BLaER1 (cell line): Measurements from ENCODE around the gene ZNF286A.
"Not testable (repeated sequence)": the region's sequence is repeated elsewhere in the genome, so short reads cannot be mapped to it uniquely, and the experiment has no call there.

ENCODE experiments used
- H3K27ac ChIP-seq: shearing (Covaris generic); formaldehyde crosslinking; 2 replicates; pipeline ENCODE4 v1.8.1; 2022
- H3K27me3 ChIP-seq: shearing (Covaris generic); formaldehyde crosslinking; 2 replicates; pipeline ENCODE4 v1.8.1; 2022
- H3K36me3 ChIP-seq: shearing (Covaris generic); formaldehyde crosslinking; 2 replicates; pipeline ENCODE4 v1.8.1; 2022
- H3K4me1 ChIP-seq: shearing (Covaris generic); formaldehyde crosslinking; 2 replicates; pipeline ENCODE4 v1.8.1; 2022
- H3K4me2 ChIP-seq: shearing (Covaris generic); formaldehyde crosslinking; 2 replicates; pipeline ENCODE4 v1.8.1; 2022
- H3K4me3 ChIP-seq: shearing (Covaris generic); formaldehyde crosslinking; 2 replicates; pipeline ENCODE4 v1.8.1; 2022
- H3K9ac ChIP-seq: shearing (Covaris generic); formaldehyde crosslinking; 2 replicates; pipeline ENCODE4 v1.8.1; 2022
- H3K9me3 ChIP-seq: shearing (Covaris generic); formaldehyde crosslinking; 2 replicates; pipeline ENCODE4 v1.8.1; 2022
- H4K20me1 ChIP-seq: shearing (Covaris generic); formaldehyde crosslinking; 2 replicates; pipeline ENCODE4 v1.8.1; 2022
- Cebpa-rat ChIP-seq: shearing (Covaris generic); IDR thresholded peaks from 2 replicates; pipeline ENCODE4 v1.8.1; 2022

ZNF286A gene

GRCh38 chr17:15659236-15659635, 40.3 kb upstream of the ZNF286A start:
- H3K4me1 ChIP-seq: no peaks in the 10 kb centered on the region
- H3K4me2 ChIP-seq: no peak overlapping the region

GRCh38 chr17:15659663-15660062, 39.9 kb upstream of the ZNF286A start:
- no peaks in the 10 kb centered on the region for H3K27me3 ChIP-seq
- H3K4me1 ChIP-seq: no peaks in the 10 kb centered on the region
- no peak for TF ChIP-seq Cebpa-rat
- no peak overlapping the region for H3K4me3 ChIP-seq
- H3K4me2 ChIP-seq: no peak overlapping the region
- peaks cover 25% of the 10 kb centered on the region for H3K36me3 ChIP-seq
- no peak overlapping the region for H3K9ac ChIP-seq
- no peak overlapping the region for H3K27ac ChIP-seq
- H3K9me3 ChIP-seq: no peaks in the 10 kb centered on the region
- no peaks in the 10 kb centered on the region for H4K20me1 ChIP-seq

More at GRCh38 chr17:15659236-15659635, 40.3 kb upstream of the ZNF286A start:
- H3K36me3 ChIP-seq: peaks cover 21% of the 10 kb centered on the region
- H3K9me3 ChIP-seq: no peaks in the 10 kb centered on the region
- no peak overlapping the region for H3K9ac ChIP-seq
- no peak overlapping the region for H3K27ac ChIP-seq
- H4K20me1 ChIP-seq: no peaks in the 10 kb centered on the region
- no peak for TF ChIP-seq Cebpa-rat
- H3K4me3 ChIP-seq: no peak overlapping the region
- no peaks in the 10 kb centered on the region for H3K27me3 ChIP-seq

- no peak for TF ChIP-seq Cebpa-rat
- no peak overlapping the region for H3K27ac ChIP-seq
- no peak overlapping the region for H3K4me3 ChIP-seq
- H3K9me3 ChIP-seq: no peaks in the 10 kb centered on the region
- no peaks in the 10 kb centered on the region for H3K4me1 ChIP-seq
- H3K4me2 ChIP-seq: no peak overlapping the region
- H3K36me3 ChIP-seq: peaks cover 29% of the 10 kb centered on the region
- H3K9ac ChIP-seq: no peak overlapping the region
- H4K20me1 ChIP-seq: no peaks in the 10 kb centered on the region
- H3K27me3 ChIP-seq: no peaks in the 10 kb centered on the region
Observed at GRCh38 chr17:15660077-15660476, 39.5 kb upstream of the ZNF286A start.

- Histone ChIP-seq H3K27ac (no peak overlapping the region), H3K4me2 (no peak overlapping the region), H3K9me3 (no peaks in the 10 kb centered on the region), H3K36me3 (peaks cover 25% of the 10 kb centered on the region), H3K4me1 (no peaks in the 10 kb centered on the region), H3K4me3 (no peak overlapping the region), H4K20me1 (no peaks in the 10 kb centered on the region), H3K9ac (no peak overlapping the region), H3K27me3 (no peaks in the 10 kb centered on the region)
- TF ChIP-seq Cebpa-rat: no peak
Observed at GRCh38 chr17:15662681-15663080, 36.9 kb upstream of the ZNF286A start.

GRCh38 chr17:15663176-15663575, 36.4 kb upstream of the ZNF286A start:
- no peaks in the 10 kb centered on the region for H3K4me1 ChIP-seq
- TF ChIP-seq Cebpa-rat: no peak
- no peak overlapping the region for H3K4me3 ChIP-seq
- H3K4me2 ChIP-seq: no peak overlapping the region
- no peaks in the 10 kb centered on the region for H3K9me3 ChIP-seq
- H3K27me3 ChIP-seq: no peaks in the 10 kb centered on the region
- no peak overlapping the region for H3K27ac ChIP-seq
- H4K20me1 ChIP-seq: no peaks in the 10 kb centered on the region
- H3K36me3 ChIP-seq: peaks cover 23% of the 10 kb centered on the region
- H3K9ac ChIP-seq: no peak overlapping the region

- Histone ChIP-seq H3K4me1 (no peaks in the 10 kb centered on the region), H3K9ac (no peak overlapping the region), H4K20me1 (no peaks in the 10 kb centered on the region), H3K27me3 (no peaks in the 10 kb centered on the region), H3K9me3 (no peaks in the 10 kb centered on the region), H3K4me2 (no peak overlapping the region), H3K4me3 (no peak overlapping the region), H3K36me3 (peaks cover 23% of the 10 kb centered on the region), H3K27ac (no peak overlapping the region)
- TF ChIP-seq Cebpa-rat: no peak
Observed at GRCh38 chr17:15663691-15664090, 35.9 kb upstream of the ZNF286A start.

- H3K36me3 ChIP-seq, H3K27ac ChIP-seq, H3K27me3 ChIP-seq, H3K9me3 ChIP-seq, H3K9ac ChIP-seq, H4K20me1 ChIP-seq, H3K4me2 ChIP-seq, H3K4me1 ChIP-seq, H3K4me3 ChIP-seq: not testable (repeated sequence)
Observed at GRCh38 chr17:15669526-15669925, 30.0 kb upstream of the ZNF286A start.

DNA sequence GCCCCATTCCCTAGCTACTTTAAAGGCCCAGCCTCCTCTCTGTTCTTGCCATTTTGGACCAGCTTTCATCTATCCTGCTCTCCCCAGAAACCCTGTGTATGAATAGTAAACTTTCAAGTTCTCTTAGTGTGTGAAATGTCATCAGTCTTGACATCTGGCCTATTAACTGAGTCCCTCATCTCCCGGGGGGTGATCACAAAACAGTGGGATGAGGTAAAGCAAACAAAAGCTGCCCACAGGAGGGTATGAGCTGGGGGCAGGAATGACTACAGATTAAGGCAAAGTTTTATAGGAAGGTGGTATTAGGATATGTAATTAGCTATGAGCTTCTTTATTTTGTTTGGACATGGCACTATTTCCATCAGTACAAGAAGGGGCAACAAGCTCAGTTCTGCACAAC, 24.9 kb upstream of the ZNF286A start:
- not testable (repeated sequence) for H3K4me2 ChIP-seq, H3K36me3 ChIP-seq, H3K9ac ChIP-seq, H3K9me3 ChIP-seq, H4K20me1 ChIP-seq, H3K4me1 ChIP-seq, H3K27ac ChIP-seq, H3K27me3 ChIP-seq, H3K4me3 ChIP-seq

DNA sequence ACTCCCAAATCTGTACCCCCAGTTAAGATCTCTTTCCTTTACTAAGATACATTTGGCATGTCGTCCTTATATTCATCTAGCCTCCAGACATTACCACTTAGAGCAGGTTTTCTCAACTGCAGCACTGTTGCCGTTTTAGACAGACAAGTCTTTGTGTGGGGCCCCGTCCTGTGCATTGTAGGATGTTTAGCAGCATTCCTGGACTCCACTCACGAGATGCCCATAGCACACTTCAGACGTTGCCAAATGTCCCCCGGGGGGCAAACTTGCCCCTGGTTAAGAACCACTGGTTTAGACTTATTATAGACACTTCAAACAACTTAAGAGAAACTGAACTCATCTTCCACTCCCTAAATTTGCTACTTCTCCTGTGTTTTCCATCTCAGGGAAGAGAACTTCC, 23.6 kb upstream of the ZNF286A start:
- not testable (repeated sequence) for H3K9ac ChIP-seq, H3K27me3 ChIP-seq, H3K27ac ChIP-seq, H3K4me1 ChIP-seq, H3K36me3 ChIP-seq, H4K20me1 ChIP-seq, H3K4me2 ChIP-seq, H3K9me3 ChIP-seq, H3K4me3 ChIP-seq

- H3K4me2 ChIP-seq: peak overlapping the region; percentile 70
- not testable (repeated sequence) for H3K9ac ChIP-seq, H3K27ac ChIP-seq, H3K36me3 ChIP-seq, H3K4me1 ChIP-seq, H3K27me3 ChIP-seq, H3K4me3 ChIP-seq, H4K20me1 ChIP-seq, H3K9me3 ChIP-seq
Observed at GRCh38 chr17:15683135-15683534, 16.4 kb upstream of the ZNF286A start.

DNA sequence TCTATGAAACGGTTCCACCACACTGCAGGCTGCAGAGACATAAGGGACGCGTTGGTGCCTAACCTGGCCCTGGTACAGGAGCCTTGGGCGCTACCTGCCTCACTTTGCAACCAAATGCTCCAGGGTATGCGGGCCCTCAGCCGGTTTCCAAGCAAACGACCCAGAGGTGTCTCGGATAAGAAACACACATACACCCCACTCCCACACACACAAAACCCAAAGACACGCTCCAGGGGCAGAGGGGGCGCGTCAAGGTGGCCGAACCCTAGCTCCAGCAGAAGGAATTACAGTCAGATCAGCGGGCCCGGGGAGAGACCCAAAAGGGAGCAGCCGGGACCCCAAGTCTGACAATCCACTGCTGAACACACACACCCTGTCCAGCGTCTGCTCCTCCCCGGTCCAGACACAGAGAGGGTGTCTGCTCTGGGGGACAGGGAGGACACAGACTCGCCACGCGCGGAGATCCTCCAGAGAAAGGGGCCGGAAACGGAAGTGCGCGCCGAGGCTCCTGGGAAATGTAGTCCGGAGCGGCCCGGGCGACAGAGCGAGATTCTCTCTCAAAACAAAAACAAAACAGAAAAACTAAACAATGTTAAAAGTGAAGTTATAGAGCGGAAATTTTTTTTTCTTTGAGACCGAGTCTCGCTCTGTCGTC, 15.6 kb upstream of the ZNF286A start, which contains the start of gene TRIM16:
Gene TRIM16 (minus strand): TSS at position 488 of the 655 bp plus-strand sequence. CDS start 32,702 bp downstream, outside the sequence.
- H3K36me3 ChIP-seq, H3K27me3 ChIP-seq, H4K20me1 ChIP-seq, H3K9me3 ChIP-seq, H3K4me1 ChIP-seq: not testable (repeated sequence)
- peak within 1 kb of the TSS; percentile 70 for H3K4me2 ChIP-seq
- H3K9ac ChIP-seq: peak within 1 kb of the TSS; percentile 79
- peak within 1 kb of the TSS; percentile 70 for H3K4me3 ChIP-seq
- peak within 1 kb of the TSS; percentile 67 for H3K27ac ChIP-seq

DNA sequence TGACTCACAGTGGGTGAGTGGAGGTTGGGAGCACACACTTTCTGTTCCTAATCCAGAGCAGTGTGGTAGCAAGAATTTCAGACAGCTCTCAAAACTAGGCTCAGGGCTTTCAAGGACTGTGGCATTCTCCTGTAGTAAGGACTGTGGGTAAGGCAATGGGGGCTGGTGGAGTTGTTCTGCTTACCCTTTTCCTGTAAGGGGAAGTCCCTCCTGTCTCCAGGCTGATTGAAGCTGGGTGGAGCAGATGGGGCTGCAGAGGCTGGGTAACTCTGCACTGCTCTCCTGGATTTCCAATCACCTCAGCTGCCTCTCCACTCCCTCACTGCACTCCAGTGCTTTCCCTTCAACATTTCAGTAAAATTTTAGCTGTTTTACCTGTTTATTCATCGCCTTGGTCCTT, 12.1 kb upstream of the ZNF286A start:
- H3K4me2 ChIP-seq, H4K20me1 ChIP-seq, H3K27ac ChIP-seq, H3K9me3 ChIP-seq, H3K4me3 ChIP-seq, H3K36me3 ChIP-seq, H3K27me3 ChIP-seq, H3K9ac ChIP-seq, H3K4me1 ChIP-seq: not testable (repeated sequence)

DNA sequence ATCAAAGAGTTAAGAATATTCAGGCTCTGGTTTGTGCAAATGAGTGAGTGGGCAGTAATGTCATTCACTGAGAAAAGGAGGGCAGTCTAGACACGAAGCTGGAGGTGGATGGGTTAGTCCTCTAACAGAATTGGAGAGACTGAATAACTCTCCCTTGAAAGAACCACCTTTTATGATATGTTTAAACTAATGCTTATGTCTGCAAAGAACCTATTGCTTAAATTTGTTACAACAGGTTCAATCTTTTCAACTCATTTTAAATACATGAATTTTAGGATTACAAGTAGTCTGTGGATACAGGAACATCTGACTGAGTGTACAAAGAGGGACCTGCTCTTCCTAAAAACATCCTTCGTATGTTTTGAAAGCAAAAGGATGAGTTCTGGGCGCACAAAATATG, 585 bp upstream of the ZNF286A start:
- Histone ChIP-seq H3K4me3 (peak overlapping the region; percentile 70), H3K27ac (peak overlapping the region; percentile 51; the same call in 1 of the 2 replicates), H3K4me2 (peak overlapping the region; percentile 66), H3K36me3 (peaks cover 21% of the 10 kb centered on the region), H3K9me3 (peaks cover 19% of the 10 kb centered on the region), H3K9ac (peak overlapping the region; percentile 80)
- not testable (repeated sequence) for H3K4me1 ChIP-seq, H3K27me3 ChIP-seq, H4K20me1 ChIP-seq

- H3K4me1 ChIP-seq, H3K27me3 ChIP-seq, H4K20me1 ChIP-seq: not testable (repeated sequence)
- peaks cover 28% of the 10 kb centered on the region for H3K9me3 ChIP-seq
- H3K36me3 ChIP-seq: peaks cover 30% of the 10 kb centered on the region
- H3K27ac ChIP-seq: peak overlapping the region; percentile 72; the same call in 1 of the 2 replicates
- H3K4me3 ChIP-seq: peak overlapping the region; percentile 70
- H3K9ac ChIP-seq: peak overlapping the region; percentile 80; the same call in 1 of the 2 replicates
- 0 out of 2 replicates have a peak overlapping the region, but pooled peaks have one; percentile 66 for H3K4me2 ChIP-seq
Observed at GRCh38 chr17:15699937-15700336, 385 bp downstream of the ZNF286A start.

GRCh38 chr17:15704239-15704638, 4.7 kb downstream of the ZNF286A start:
- not testable (repeated sequence) for H3K9ac ChIP-seq, H3K4me1 ChIP-seq, H3K4me2 ChIP-seq, H3K4me3 ChIP-seq, H4K20me1 ChIP-seq, H3K27me3 ChIP-seq, H3K27ac ChIP-seq
- Histone ChIP-seq H3K9me3 (peaks cover 71% of the 10 kb centered on the region), H3K36me3 (peaks cover 73% of the 10 kb centered on the region)
